SH-SY5Y (cell line): ENCODE measurements around the gene CCDC3.

Experiments
- GATA2 ChIP-seq: IDR thresholded peaks from 2 replicates; pipeline ENCODE4 v1.6.1; 2011; ENCODE audit warnings: mild to moderate bottlenecking, low read depth, low read length
- GATA3 ChIP-seq: IDR thresholded peaks from 2 replicates; pipeline ENCODE4 v1.6.1; 2011; ENCODE audit warnings: low read depth, mild to moderate bottlenecking, low read length, moderate library complexity

GRCh38 chr10:12916587-12916986, 84.9 kb downstream of the CCDC3 start:
- TF ChIP-seq GATA2 (no peak), GATA3 (no peak)
